D721Med (cell line): ENCODE results near the gene NPY.

ENCODE experiments used
- DNase-seq: peaks from one replicate; pipeline ENCODE4 v3.0.0; 2011; ENCODE audit warnings: low spot score; ENCODE audit not compliant: insufficient read length
- FAIRE-seq: peaks from 2 replicates; lab custom pipeline; 2011; peaks lifted over from hg19 to GRCh38; lab: Jason Lieb, UNC
- CTCF ChIP-seq: IDR thresholded peaks from 2 replicates; pipeline ENCODE4 v1.5.1; 2012; ENCODE audit warnings: mild to moderate bottlenecking, control low read depth; ENCODE audit not compliant: insufficient read depth; ENCODE audit errors: missing control alignments

Gene NPY

GRCh38 chr7:24291271-24291670, 7.3 kb downstream of the NPY start:
- no peak for TF ChIP-seq CTCF
- FAIRE-seq (no peak), DNase-seq (no peak)

GRCh38 chr7:24297362-24297761, 13.4 kb downstream of the NPY start:
- TF ChIP-seq CTCF: no peak
- DNase-seq (no peak), FAIRE-seq (no peak)

GRCh38 chr7:24298696-24299095, 14.7 kb downstream of the NPY start:
- TF ChIP-seq CTCF: no peak
- DNase-seq: no peak
- FAIRE-seq: no peak

- TF ChIP-seq CTCF: no peak
- DNase-seq (no peak), FAIRE-seq (no peak)
Observed at GRCh38 chr7:24299192-24299591, 15.2 kb downstream of the NPY start.

- DNase-seq (no peak), FAIRE-seq (no peak)
- TF ChIP-seq CTCF: no peak
Observed at GRCh38 chr7:24301703-24302102, 17.7 kb downstream of the NPY start.

GRCh38 chr7:24304494-24305095, 20.6 kb downstream of the NPY start:
- DNase-seq (no peak), FAIRE-seq (no peak)
- no peak for TF ChIP-seq CTCF

- TF ChIP-seq CTCF: no peak
- DNase-seq (no peak), FAIRE-seq (no peak)
Observed at GRCh38 chr7:24307326-24307725, 23.3 kb downstream of the NPY start.
